ENCODE results near the gene LRP11.
A peak's percentile ranks its signal among the peaks of the same experiment; 100 is the strongest.
"Not testable (repeated sequence)": the region's sequence is repeated elsewhere in the genome, so short reads cannot be mapped to it uniquely, and the experiment has no call there.

The LRP11 gene

DNA sequence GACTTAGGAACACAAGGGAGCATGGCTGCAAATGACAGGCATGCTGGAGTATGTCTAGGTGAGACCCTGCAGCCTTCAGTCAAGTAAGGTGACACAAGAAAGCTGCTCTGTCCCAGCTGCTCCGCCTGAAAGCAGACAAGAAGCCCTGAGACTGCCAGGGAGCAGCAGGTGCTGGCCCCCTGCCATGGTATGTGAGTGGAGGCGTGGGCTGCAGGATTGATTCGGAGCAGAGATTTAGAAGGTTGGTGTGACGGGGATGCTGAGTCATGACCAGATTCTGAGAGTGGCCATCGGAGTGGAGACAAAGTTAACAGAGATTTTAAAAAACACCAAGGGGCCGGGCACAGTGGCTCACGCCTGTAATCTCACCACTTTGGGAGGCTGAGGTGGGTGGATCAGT is 17.8 kb downstream of the LRP11 start:
- no peak for DNase-seq

DNA sequence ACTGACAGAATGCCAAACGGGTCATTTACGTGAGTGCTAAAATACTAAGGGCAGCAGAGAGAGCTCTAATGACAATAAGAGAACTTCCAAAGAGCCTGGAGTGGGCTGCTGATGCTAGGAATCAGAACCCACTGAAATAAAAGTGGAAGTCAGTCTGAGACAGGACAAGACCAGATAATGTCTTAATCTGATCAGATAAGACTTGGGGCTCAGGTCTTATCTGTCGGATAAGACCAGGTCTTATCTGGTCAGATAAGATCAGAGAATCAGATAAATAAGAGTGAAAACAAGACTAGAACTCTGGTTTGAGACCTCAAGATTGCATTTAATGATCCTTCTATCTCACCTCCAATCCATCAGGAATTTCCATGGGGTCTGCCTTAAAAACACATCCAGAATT is 18.6 kb downstream of the LRP11 start:
- DNase-seq, result no peak

DNA sequence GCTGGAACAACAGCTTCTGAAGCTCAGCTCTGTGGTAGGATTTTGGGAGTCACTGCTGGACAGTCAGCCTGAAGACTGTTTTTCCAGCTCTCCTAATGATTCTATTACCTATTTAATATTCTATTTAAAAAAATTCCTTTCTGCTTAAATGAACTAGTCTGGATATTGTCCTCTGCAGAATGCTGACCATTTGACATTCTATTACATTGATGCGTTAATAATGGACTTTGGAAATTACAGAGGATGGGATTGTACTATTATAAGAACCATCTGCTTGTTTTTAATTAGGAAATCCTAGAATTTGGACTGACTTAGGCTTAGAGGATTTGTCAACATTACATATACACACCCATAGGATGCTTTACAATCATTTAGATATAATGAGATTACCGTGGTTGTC is 19.7 kb downstream of the LRP11 start:
- no peak for DNase-seq

DNA sequence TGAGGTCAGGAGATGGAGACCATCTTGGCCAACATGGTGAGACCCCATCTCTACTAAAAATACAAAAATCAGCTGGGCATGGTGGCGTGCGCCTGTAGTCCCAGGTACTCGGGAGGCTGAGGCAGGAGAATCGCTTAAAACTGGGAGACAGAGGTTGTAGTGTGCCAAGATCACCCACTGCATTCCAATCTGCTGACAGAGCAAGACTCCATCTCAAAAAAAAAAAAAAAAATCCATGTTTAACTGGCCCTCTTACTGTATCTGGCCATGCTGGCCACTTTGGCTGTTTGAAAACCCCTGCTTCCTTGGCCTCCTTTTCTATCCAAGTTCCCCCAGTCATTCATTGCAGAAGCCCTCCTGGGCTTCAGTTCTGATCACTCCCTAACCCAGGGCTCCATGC is 20.1 kb downstream of the LRP11 start:
- DNase-seq, result not testable (repeated sequence)

DNA sequence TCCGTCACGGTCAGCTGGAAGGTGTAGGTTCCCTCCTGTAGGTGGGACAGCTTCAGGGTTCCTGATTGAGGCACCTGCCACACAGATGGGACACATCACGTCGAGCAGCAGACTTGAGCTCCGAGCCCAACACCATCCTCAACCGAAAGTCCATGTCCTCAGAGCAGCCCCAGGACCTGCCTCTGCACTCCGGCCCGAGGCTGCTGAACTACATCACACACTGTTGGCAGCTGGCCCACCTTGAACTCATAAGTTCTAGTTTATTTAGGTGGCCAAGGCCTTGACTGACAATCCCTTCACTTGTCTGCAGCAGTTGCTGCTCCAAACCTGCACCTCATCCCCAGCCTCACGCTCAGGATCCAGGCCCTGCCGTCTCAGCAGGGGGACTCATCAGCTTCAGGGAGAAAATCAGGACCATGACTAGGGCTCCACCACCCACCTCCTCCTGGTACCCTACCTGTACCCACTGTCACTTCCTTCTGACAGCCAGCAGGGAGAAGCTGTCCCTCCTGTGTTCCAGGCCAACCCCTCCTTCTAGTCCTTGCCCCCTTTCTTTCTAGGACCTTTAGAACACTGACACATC is 21.0 kb downstream of the LRP11 start:
- no peak for DNase-seq

DNA sequence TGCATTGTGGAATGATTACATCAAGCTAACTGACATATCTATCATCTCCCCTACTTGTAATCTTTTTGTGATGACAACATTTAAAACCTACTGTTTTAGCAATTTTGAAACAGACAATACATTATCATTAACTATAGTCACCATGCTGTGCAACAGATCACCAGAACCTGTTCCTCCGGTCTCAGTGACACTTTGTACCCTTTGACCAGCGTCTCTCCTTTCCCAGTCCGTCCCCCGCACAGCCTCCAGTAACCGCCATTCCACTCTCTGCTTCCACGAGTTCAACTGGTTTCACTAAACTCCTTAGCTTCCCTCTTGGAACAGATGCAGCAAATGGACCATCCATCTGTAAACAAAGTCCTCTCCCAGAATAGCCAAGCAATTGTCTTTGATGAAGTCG is 21.8 kb downstream of the LRP11 start:
- DNase-seq, result no peak

DNA sequence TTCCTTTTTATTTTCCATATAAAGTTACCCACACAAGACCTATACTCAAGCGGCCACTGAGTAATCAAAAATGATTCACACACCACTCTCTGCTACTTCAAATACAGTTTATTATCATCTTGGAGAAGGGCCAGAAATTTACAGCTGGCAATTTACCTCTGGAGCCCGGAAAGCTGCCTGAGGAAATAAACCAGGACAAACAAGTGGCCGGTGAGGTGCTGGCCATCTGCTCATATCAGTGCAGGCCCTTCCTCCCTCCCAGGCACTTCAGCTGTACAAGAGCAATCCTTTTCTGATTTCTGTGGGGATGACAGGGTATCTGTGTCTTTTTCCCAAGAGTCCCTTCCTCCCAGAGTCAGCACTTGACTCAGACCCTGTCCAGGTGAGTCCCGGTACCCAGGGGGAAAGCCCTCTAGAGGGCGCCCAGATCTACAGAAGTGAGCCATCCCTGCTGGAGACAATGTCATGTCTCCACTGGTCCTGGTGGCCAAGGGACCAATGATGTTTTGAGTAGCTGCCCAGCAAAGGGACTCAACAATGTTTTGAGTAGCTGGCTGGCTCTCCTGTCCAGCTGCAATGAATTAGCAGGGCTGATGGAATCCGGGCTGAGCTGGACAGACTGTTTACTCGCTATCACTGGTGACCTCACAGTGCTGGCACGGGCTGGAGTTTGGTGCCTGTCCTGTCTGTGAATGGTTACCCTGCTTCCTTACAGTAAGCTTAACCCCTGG is 23.6 kb downstream of the LRP11 start:
- peak; percentile 43 for DNase-seq

DNA sequence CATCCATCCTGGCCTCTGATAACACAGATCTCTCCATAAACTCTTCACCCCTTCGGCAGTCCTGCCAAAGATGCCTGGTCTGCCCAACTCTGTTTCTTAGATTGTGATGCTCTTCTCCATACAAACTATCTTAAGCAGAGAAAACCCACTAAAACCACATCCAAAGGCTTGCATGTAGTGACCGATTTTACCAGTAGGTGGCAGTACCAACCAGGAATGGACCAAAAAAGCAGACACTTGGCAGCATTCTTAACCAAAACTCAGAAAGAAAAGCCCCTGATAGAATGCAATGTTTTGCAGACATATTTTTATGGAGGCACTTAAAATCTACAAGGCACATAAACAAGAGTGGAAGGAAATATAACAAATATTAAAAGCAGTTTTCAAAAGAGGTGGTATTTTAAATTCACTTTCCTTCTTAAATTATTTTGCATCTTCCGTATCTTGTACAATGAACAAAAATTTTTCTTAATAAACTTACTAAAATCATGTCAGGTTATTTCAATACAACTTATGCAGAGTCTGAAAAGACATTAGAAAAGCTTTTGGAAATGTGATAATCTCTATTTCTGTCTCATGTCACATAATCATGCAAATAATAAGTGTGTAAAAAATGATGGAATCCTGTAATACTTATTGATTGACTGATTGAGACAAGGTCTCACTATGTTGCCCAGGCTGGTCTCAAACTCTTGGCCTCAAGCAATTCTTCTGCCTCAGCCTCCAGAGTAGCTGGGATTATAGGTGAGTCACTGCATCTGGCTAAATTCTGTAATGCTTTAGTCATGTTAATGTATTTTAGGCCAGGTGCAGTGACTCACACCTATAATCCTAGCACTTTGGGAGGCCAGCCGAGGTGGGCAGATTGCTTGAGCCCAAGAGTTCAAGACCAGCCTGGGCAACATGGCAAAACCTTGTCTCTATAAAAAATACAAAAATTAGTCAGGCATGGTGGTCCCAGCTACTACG is 29.4 kb downstream of the LRP11 start:
- peak; percentile 59 for DNase-seq

DNA sequence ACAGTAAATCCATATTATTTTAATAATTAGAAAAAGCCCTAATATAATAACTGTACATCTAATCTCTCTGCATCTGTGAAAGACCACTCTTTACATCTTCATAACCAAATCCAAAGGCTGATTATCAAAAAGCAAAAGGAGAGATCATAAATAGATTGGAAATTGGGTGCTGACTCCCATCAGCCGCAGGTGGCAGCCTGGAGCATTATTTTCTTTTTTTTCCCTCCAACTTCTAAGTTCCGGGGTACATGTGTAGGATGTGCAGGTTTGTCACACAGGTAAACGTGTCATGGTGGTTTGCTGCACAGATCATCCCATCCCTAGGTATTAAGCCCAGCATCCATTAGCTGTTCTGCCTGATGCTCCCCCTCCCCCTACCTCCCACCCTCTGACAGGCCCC is 30.5 kb downstream of the LRP11 start:
- DNase-seq, result no peak

DNA sequence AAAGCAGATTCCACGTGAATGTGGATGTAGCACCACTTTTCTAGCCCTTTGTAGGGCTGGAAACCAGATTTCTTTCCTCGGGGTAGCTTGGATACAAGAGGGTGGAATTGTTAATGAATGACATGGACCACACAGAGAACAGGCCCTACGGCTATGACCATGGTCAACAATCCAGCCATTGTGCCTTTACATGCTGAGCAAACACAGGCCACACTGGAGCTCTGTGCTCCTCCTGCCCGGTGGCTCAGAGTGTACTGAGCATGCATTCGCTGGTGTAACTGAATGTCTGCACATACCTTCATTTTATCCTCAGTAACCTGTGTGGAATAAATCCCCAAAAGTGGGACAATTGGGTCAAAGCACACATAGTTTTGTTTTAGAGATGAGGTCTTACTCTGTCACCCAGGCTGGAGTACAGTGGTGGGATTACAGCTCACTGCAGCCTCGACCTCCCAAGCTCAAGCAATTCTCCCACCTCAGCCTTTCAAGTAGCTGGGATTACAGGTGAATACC is 32.8 kb downstream of the LRP11 start:
- no peak for DNase-seq

DNA sequence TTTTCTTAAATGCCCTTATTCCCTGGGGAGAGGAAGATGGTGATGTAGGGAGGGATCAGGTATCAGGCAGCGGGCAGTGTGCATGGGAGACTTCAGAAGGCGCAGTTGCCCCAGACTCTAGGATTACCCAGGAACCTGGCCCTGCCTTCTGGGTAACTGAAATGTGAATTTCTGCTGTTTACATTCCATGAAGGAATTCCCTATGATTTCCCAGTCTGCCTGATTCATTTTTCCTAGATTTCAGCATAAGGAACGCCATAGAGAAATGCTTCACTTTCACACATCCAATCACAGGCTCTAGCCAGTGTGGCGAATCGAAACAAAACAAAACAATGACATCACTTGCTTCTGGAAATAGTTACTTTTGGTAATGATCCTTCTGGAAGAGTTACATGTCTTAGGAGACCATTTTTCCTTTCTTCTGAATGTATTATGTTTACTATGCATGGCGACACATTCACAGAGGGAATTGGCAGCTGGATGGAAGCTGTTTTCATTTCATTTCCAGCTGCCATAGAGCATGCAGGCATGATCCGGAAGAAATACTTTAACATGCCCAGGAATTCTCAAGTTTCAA is 33.3 kb downstream of the LRP11 start:
- no peak for DNase-seq

DNA sequence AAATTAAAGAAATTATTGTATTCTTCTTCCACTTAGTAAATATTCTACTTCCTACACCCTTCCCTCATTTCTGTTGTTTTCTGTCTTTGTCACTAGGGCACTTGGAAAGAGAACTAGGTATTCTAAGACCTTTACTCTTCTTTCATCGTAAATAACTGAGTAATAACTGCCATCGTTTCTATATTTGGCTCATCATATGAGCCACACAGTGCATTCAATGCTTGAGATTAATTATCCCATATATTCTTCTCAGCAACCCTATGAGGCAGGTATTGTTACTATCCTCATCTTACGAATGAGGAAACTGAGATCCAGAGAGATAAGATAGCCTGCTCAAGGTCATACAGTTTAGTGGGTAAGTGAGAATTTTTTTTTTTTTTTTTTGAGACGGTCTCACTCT is 38.9 kb downstream of the LRP11 start:
- DNase-seq, result no peak

DNA sequence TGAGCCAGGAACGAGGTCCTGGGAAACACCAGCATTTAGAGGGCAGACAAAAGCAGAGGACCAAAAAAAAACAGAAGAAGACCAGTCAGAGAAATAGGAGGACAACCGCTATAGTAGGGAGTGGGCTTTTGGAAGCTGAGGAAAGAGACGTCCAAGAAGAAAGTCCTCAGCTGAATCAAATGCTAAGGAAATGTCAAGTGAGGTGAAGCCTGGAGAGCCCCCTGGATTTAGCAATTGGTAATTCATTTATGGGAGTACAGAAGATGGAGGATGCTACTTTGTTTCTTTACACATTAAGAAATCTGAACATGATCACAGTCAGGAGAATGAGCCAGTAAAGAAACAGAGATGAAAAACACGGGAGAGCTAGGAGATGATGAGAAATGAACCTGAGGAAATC is 41.1 kb downstream of the LRP11 start:
- no peak for DNase-seq

DNA sequence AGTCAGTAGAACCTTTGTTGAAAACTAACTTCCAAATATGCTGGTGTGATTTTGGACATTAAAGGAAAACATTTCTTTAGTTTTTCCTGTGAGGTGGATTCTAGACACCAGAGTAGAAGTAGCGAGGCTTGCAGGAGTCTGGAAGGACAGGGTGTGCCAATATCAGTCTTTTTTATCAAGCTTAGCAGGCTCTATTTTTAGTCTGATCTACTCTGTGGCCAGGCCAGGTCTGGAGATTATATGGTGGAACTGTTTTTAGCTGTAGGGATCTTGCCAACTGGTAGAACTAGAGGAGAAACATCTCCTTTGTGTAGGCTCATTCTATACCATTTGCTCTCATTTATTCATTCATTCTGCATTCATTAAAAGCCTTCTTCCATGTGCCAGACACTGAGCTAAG is 42.7 kb downstream of the LRP11 start:
- DNase-seq, result no peak

DNA sequence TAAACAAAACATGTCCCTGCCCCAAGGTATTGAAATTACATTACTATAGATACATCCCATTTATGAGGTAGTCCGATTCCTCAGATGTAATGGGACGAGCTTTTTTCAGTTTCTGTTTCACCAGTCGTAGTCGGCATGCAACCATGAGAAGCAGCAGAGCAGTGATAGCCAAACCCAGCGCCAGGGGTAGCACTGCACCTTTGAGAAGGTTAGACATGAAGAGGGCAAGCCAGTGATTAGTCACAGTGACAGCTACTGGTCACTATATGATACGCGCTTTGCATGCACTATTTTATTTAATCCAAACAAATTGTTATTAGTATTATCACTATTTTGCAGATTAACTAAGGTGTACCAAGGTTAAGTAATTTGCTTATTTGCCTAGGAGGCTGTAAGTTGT is 43.7 kb downstream of the LRP11 start:
- DNase-seq, result no peak

DNA sequence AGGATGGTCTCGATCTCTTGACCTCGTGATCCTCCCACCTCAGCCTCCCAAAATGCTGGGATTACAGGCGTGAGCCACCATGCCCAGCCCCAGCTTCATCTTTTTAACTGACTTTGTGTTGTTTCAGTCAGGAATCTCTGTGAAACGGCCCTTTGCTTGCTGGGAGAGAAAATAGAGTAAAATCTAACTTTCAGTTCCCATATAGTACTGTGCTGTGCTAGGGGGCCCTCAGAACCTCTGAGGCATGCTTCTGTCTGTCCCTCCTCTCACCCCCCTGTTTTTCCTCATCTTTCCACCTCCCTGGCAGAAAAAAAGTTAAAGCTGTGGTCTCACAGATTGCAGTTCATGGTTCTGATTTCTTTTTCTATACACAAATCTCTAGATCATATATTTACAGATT is 48.4 kb downstream of the LRP11 start:
- no peak for DNase-seq

DNA sequence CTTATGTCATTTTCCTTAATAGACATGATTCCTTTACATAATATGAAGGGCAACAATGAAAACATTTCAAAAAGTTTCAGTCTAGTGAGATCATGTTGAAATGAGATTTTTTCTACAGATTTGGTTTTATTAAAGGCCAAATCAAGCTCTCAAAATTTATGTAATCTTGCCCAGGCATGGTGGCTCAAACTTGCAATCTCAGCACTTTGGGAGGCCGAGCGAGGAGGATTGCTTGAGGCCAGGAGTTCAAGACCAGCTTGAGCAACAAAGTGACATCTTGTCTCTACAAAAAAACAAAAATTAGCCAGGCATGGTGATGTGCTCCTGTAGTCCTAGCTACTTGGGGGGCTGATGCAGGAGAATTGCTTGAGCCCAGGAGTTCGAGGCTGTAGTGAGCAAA is 50.8 kb downstream of the LRP11 start:
- no peak for DNase-seq

DNA sequence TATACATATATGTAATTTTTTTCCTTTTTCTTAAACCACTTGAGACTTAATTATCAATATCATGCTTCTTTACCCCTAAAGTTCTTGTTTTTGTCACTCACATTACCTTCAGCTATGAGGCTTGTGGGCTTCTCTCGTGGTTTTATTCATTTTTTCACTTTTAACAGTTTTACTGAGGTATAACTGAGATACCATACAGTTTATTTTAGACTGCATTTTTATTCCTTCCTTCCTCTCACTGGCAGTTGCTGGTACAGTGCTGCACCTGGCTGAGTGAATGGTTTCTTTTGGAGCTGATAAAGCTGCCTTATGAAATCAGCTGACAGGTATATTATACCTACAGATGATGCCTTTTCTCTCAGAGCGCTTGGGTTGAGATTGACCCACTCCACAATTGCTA is 54.4 kb downstream of the LRP11 start:
- no peak for DNase-seq

DNA sequence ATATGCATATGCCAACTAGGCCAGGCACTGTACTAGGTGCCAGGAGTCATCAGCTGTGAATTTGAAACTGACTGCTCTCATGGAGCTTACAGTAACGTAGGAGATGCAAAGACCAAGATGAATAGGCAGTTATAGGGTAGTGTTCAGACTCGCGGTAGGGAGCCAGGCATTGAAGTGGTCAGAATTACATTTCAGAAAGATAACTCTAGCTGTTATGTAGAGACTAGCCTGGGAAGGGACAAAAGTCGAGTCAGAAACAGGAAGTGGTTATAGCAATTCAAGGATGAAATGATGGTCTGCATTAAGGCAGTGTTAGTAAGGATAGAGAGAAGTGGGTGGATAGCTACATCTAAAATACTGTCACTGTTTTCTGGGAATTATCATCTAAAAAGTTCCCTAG is 58.0 kb downstream of the LRP11 start:
- no peak for DNase-seq

DNA sequence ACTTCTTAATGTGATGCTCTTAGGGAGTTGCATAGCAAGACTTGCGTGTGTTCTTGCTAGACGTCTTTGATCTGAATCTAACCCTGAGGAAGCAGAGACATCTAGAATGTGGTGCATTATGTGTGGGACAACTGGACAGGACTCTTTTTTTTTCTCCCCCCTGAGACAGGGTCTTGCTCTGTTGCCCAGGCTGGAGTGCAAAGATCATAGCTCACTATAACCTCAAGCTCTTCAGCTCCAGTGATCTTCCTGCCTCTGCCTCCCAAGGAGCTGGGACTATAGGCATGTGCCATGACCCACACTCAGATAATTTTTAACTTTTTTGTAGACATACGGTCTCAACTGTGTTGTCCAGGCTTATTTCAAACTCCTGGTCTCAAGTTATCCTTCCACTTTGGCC is 80.6 kb downstream of the LRP11 start:
- no peak for DNase-seq

DNA sequence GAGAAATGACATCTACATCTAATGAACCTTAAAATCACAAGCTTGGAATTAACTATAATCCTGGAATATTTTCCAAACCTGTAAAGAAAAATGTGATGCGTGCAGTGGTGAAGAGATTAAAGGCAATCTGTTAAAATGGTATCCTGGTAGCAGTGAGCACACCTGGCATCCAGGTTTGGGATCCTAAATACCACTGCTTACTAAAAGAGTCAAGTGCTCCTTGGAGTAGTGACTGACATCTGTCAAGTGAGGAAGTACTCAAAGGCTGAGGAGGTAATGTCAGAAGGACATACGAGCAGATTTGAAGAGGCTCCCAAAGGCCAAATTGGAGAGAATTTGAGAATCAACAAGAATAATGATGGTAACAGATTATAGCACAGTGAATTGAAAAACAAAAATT is 81.8 kb downstream of the LRP11 start:
- DNase-seq, result no peak

DNA sequence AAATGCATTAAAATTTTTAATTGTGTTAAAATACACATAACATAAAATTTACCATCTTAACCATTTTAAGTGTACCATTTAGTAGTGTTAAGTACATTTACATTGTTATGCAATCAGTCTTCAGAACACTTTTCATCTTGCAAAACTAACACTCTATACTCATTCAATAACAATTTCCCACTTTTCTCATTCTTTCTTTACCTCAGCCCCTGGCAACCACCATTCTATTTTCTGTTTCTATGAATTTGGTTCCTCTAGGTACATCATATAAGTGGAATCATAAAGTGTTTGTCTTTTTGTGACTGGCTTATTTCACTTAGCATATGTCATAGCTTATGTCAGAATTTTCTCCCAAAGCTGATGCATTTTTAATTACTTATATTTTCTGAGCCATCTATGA is 82.4 kb downstream of the LRP11 start:
- no peak for DNase-seq

DNA sequence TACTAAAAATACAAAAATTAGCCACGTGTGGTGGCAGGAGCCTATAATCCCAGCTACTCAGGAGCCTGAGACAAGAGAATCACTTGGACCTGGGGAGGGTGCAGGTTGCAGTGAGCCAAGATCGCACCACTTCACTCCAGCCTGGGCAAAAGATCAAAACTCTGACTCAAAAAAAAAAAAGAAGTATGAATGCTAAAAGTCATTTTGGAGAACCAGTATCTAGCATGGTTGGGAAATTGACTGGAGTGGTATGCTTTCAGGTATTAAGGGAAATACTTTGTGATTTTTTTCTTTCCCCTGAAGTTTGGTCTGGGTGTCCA is 84.6 kb downstream of the LRP11 start:
- DNase-seq, result no peak

DNA sequence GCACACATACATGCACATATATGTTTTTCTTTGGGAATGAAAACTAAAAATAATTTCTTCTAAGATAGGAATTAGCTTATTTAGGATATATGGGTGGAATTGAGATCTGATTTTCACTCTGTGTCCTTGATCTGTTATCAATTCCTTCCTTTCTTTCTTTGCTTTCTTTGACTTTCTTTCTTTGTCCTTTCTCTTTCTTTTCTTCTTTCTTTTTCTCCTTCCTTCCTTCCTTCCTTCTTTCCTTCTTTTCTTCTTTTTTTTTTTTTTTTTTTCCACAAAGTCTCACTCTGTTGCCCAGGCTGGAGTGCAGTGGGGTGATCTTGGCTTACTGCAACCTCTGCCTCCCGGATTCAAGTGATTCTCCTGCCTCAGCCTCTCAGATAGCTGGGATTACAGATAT is 86.5 kb downstream of the LRP11 start:
- no peak for DNase-seq
